GM12873 (cell line): ENCODE results near the gene BLOC1S1.

Source experiments
- CTCF ChIP-seq: IDR thresholded peaks from 2 replicates; pipeline ENCODE4 v1.5.1; 2012; ENCODE audit warnings: low read depth, mild to moderate bottlenecking, moderate library complexity, low read length, control low read depth; ENCODE audit not compliant: insufficient read depth; ENCODE audit errors: missing control alignments

The BLOC1S1 gene

GRCh38 chr12:55703288-55703687, 12.6 kb upstream of the BLOC1S1 start:
- TF ChIP-seq CTCF, result no peak

- TF ChIP-seq CTCF, result no peak
These were observed 11.7 kb upstream of the BLOC1S1 start for GRCh38 chr12:55703901-55704761.

GRCh38 chr12:55704824-55705718, 10.8 kb upstream of the BLOC1S1 start:
- TF ChIP-seq CTCF, result no peak

- TF ChIP-seq CTCF, result peak; percentile 59
These were observed 10.0 kb upstream of the BLOC1S1 start for GRCh38 chr12:55705782-55706402.

GRCh38 chr12:55706568-55707218, 9.2 kb upstream of the BLOC1S1 start:
- TF ChIP-seq CTCF, result no peak

GRCh38 chr12:55707219-55707671, 8.6 kb upstream of the BLOC1S1 start:
- no peak for TF ChIP-seq CTCF
